HepG2 (cell line): ENCODE data around the gene BCL2L13. TPM values are rescaled to one million over a fixed set of nuclear protein-coding genes. Genes with fewer than 3 reads are reported as not detected.

ENCODE experiments used
- AGO2 ChIP-seq: fragments of 200-400 bp; formaldehyde crosslinking; optimal IDR thresholded peaks from 2 replicates; pipeline ENCODE3; 2017; ENCODE audit warnings: mild to moderate bottlenecking, low read depth, low read length, moderate library complexity
- HNF1A ChIP-seq, 2 experiments: sonication (generic) in 1 of 2; formaldehyde crosslinking in 1 of 2; IDR thresholded peaks; 2 replicates each; pipeline versions ENCODE4 v1.4.0 to v1.6.1; 2016 to 2020; ENCODE audit warnings: borderline replicate concordance in 1 of 2, low read depth in 1 of 2, mild to moderate bottlenecking in 1 of 2, missing genetic modification reagents in 1 of 2
- JUNB ChIP-seq: sonication (generic); formaldehyde crosslinking; IDR thresholded peaks from 2 replicates; pipeline ENCODE4 v1.8.0; 2022; ENCODE audit warnings: missing genetic modification reagents, mild to moderate bottlenecking, borderline replicate concordance
- KDM6A ChIP-seq: IDR thresholded peaks from 2 replicates; pipeline ENCODE4 v1.6.1; 2016; ENCODE audit warnings: low read depth
- MED8 ChIP-seq: sonication (generic); formaldehyde crosslinking; IDR thresholded peaks from 2 replicates; pipeline ENCODE4 v1.8.1; 2023; ENCODE audit warnings: mild to moderate bottlenecking, missing genetic modification reagents; ENCODE audit not compliant: insufficient replicate concordance
- MXD1 ChIP-seq: sonication (generic); formaldehyde crosslinking; IDR thresholded peaks from 2 replicates; pipeline ENCODE4 v1.4.0; 2020; ENCODE audit warnings: mild to moderate bottlenecking, missing genetic modification reagents
- NONO ChIP-seq, 2 experiments: fragments of 450-650 bp in 1 of 2; sonication (generic) in 1 of 2; formaldehyde crosslinking in 1 of 2; IDR thresholded peaks in 1 of 2; conservative IDR thresholded peaks in 1 of 2; 2 replicates each; pipeline versions ENCODE4 v1.6.1 to v1.8.0; 2017 to 2022; ENCODE audit warnings: mild to moderate bottlenecking in 1 of 2, missing genetic modification reagents in 1 of 2, moderate library complexity in 1 of 2
- PAWR ChIP-seq: sonication (generic); formaldehyde crosslinking; IDR thresholded peaks from 2 replicates; pipeline ENCODE4 v1.4.0; 2020; ENCODE audit warnings: missing genetic modification reagents, mild to moderate bottlenecking, borderline replicate concordance
- PHF5A ChIP-seq: IDR thresholded peaks from one replicate; pipeline ENCODE4 v1.6.1; 2018; ENCODE audit warnings: low read depth, missing genetic modification reagents; ENCODE audit not compliant: unreplicated experiment
- RBM39 ChIP-seq: fragments of 200-400 bp; formaldehyde crosslinking; IDR thresholded peaks from one replicate; pipeline ENCODE4 v1.6.1; 2018; ENCODE audit warnings: antibody characterized with exemption, mild to moderate bottlenecking, low read depth, low read length; ENCODE audit not compliant: poor library complexity, severe bottlenecking
- SP2 ChIP-seq: sonication (generic); formaldehyde crosslinking; IDR thresholded peaks from 2 replicates; pipeline ENCODE4 v1.5.1; 2020; ENCODE audit warnings: mild to moderate bottlenecking, missing genetic modification reagents
- SRSF9 ChIP-seq: fragments of 200-400 bp; formaldehyde crosslinking; IDR thresholded peaks from 2 replicates; pipeline ENCODE4 v1.6.1; 2018; ENCODE audit warnings: borderline replicate concordance, mild to moderate bottlenecking, low read depth, low read length; ENCODE audit not compliant: insufficient read depth, poor library complexity, severe bottlenecking
- ZFX ChIP-seq: sonication (generic); formaldehyde crosslinking; IDR thresholded peaks from 2 replicates; pipeline ENCODE4 v1.4.0; 2020; ENCODE audit warnings: mild to moderate bottlenecking, low read depth, missing genetic modification reagents, moderate library complexity
- ZNF10 ChIP-seq: sonication (generic); formaldehyde crosslinking; IDR thresholded peaks from 2 replicates; pipeline ENCODE4 v1.4.0; 2020; ENCODE audit warnings: mild to moderate bottlenecking, low read depth, missing genetic modification reagents, borderline replicate concordance
- ZNF333 ChIP-seq: sonication (generic); formaldehyde crosslinking; IDR thresholded peaks from 2 replicates; pipeline ENCODE4 v1.4.0; 2020; ENCODE audit warnings: mild to moderate bottlenecking, missing genetic modification reagents, borderline replicate concordance
- ZNF503 ChIP-seq: sonication (generic); formaldehyde crosslinking; IDR thresholded peaks from 2 replicates; pipeline ENCODE4 v1.4.0; 2020; ENCODE audit warnings: missing genetic modification reagents
- ZNF556 ChIP-seq: sonication (generic); formaldehyde crosslinking; IDR thresholded peaks from 2 replicates; pipeline ENCODE4 v1.4.0; 2020; ENCODE audit warnings: mild to moderate bottlenecking, missing genetic modification reagents, borderline replicate concordance
- polyA plus RNA-seq, 8 experiments: library from polyadenylated mRNA; depleted of rRNA in 3 of 8; stranded (reverse) in 7 of 8; unstranded in 1 of 8; fragments of >200 nt; fragmentation: Illumina TruSeq in 4 of 8; extraction: Trizol in 4 of 8; gene quantifications; 2 replicates each; pipeline versions ENCODE4 v1.2.1 to v1.2.3, GENCODE V29; 2011 to 2016; ENCODE audit warnings: low read depth in 4 of 8, missing spikeins in 1 of 8, mixed read lengths in 1 of 8; ENCODE audit not compliant: insufficient read depth in 1 of 8
- total RNA-seq, 5 experiments: library from RNA; depleted of rRNA; stranded (reverse); fragments of >200 nt; fragmentation: Illumina TruSeq; extraction: Trizol; gene quantifications; 2 replicates each; pipeline ENCODE4 v1.2.3, GENCODE V29; 2016; ENCODE audit warnings: low read depth in 1 of 5
- TF ChIP-seq, protein P1 (sequence below): sonication (generic); formaldehyde crosslinking; conservative IDR thresholded peaks from 2 replicates; pipeline ENCODE4 v1.8.1; 2023; ENCODE audit warnings: missing genetic modification reagents
- TF ChIP-seq, protein P2 (sequence below): sonication (generic); formaldehyde crosslinking; IDR thresholded peaks from 2 replicates; pipeline ENCODE4 v1.4.0; 2020; ENCODE audit warnings: missing genetic modification reagents

The BCL2L13 gene
- total and polyA plus RNA-seq, 2 of the 13 experiments (the other 11 are each of a cell fraction or from before 2014, with no cell fraction given): 13.5 to 14.6 TPM

- TF ChIP-seq HNF1A (IDR thresholded peaks at IDR 0.05; ENCODE audit: low read depth) (no peak), HNF1A (CRISPR knock-in tag; IDR thresholded peaks at IDR 0.05; ENCODE audit: borderline replicate concordance) (no peak), MED8 (CRISPR knock-in tag) (no peak), JUNB (CRISPR knock-in tag) (no peak), AGO2 (no peak), ZNF333 (no peak), SP2 (CRISPR knock-in tag) (no peak), PHF5A (no peak), ZNF503 (CRISPR knock-in tag) (no peak), SRSF9 (no peak), PAWR (CRISPR knock-in tag) (no peak), NONO (IDR thresholded peaks at IDR 0.05) (no peak), NONO (CRISPR knock-in tag; conservative IDR thresholded peaks at IDR 0.05) (peak; percentile 54), MXD1 (CRISPR knock-in tag) (peak; percentile 38; the same call in 1 of the 2 replicates), ZFX (0 out of 2 replicates have a peak, but pooled peaks have one; percentile 28), RBM39 (no peak), ZNF556 (CRISPR knock-in tag) (0 out of 2 replicates have a peak, but pooled peaks have one; percentile 29), ZNF10 (CRISPR knock-in tag) (no peak), KDM6A (no peak)
- TF ChIP-seq, protein P1, sequence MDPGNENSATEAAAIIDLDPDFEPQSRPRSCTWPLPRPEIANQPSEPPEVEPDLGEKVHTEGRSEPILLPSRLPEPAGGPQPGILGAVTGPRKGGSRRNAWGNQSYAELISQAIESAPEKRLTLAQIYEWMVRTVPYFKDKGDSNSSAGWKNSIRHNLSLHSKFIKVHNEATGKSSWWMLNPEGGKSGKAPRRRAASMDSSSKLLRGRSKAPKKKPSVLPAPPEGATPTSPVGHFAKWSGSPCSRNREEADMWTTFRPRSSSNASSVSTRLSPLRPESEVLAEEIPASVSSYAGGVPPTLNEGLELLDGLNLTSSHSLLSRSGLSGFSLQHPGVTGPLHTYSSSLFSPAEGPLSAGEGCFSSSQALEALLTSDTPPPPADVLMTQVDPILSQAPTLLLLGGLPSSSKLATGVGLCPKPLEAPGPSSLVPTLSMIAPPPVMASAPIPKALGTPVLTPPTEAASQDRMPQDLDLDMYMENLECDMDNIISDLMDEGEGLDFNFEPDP (CRISPR knock-in tag): no peak
- TF ChIP-seq, protein P2, sequence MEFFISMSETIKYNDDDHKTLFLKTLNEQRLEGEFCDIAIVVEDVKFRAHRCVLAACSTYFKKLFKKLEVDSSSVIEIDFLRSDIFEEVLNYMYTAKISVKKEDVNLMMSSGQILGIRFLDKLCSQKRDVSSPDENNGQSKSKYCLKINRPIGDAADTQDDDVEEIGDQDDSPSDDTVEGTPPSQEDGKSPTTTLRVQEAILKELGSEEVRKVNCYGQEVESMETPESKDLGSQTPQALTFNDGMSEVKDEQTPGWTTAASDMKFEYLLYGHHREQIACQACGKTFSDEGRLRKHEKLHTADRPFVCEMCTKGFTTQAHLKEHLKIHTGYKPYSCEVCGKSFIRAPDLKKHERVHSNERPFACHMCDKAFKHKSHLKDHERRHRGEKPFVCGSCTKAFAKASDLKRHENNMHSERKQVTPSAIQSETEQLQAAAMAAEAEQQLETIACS (CRISPR knock-in tag): no peak
Observed at GRCh38 chr22:17742527-17742902, 104.0 kb downstream of the BCL2L13 start (continued).
